K562 (cell line): ENCODE data around the gene PIK3C2A. TPM values are rescaled to one million over a fixed set of nuclear protein-coding genes. Genes with fewer than 3 reads are reported as not detected.

Experiments
- CREB1 ChIP-seq, 2 experiments: sonication (generic) in 1 of 2; formaldehyde crosslinking in 1 of 2; IDR thresholded peaks; 2 replicates each; pipeline versions ENCODE4 v1.6.1 to v1.8.0; 2012 to 2022; ENCODE audit warnings: inconsistent platforms in 1 of 2, mild to moderate bottlenecking in 1 of 2, missing genetic modification reagents in 1 of 2, moderate library complexity in 1 of 2
- GABPB1 ChIP-seq: sonication (generic); formaldehyde crosslinking; IDR thresholded peaks from 2 replicates; pipeline ENCODE4 v1.8.0; 2022; ENCODE audit warnings: mild to moderate bottlenecking, missing genetic modification reagents
- NFRKB ChIP-seq: fragments of 450-650 bp; IDR thresholded peaks from 2 replicates; pipeline ENCODE4 v1.6.1; 2016; ENCODE audit warnings: low read depth
- NFYB ChIP-seq: IDR thresholded peaks from 2 replicates; pipeline ENCODE4 v1.6.1; 2011; ENCODE audit warnings: mild to moderate bottlenecking, moderate library complexity; ENCODE audit not compliant: insufficient read length; ENCODE audit errors: extremely low read depth
- NONO ChIP-seq, 2 experiments: fragments of 200-400 bp in 1 of 2; fragments of 450-650 bp in 1 of 2; formaldehyde crosslinking in 1 of 2; IDR thresholded peaks; 2 replicates each; pipeline ENCODE4 v1.6.1; 2017; ENCODE audit warnings: low read depth in 2 of 2, mild to moderate bottlenecking in 2 of 2, moderate library complexity in 2 of 2, low read length in 1 of 2
- NR2C2 ChIP-seq, 2 experiments: fragments of 200-800 bp in 1 of 2; sonication (Bioruptor generic) in 1 of 2; sonication (generic) in 1 of 2; formaldehyde crosslinking in 1 of 2; IDR thresholded peaks; 2 replicates each; pipeline versions ENCODE4 v1.6.1 to v1.8.0; 2016 to 2022; ENCODE audit warnings: mild to moderate bottlenecking in 1 of 2, missing compliant biosample characterization in 1 of 2, missing genetic modification characterization in 1 of 2, missing genetic modification reagents in 1 of 2
- NR4A1 ChIP-seq, 2 experiments: fragments of 250-450 bp in 1 of 2; fragments of 450-650 bp in 1 of 2; sonication (Bioruptor Pico) in 1 of 2; IDR thresholded peaks; 2 replicates each; pipeline versions ENCODE4 v1.4.0 to v1.6.1; 2016 to 2020; ENCODE audit warnings: mild to moderate bottlenecking in 2 of 2, missing compliant biosample characterization in 1 of 2, missing genetic modification characterization in 1 of 2, moderate library complexity in 1 of 2
- PKNOX1 ChIP-seq: fragments of 450-650 bp; IDR thresholded peaks from 2 replicates; pipeline ENCODE4 v1.6.1; 2016
- RCOR1 ChIP-seq, 2 experiments: IDR thresholded peaks; 2 replicates each; pipeline ENCODE4 v1.6.1; 2012; ENCODE audit warnings: low read depth in 2 of 2, low read length in 2 of 2, borderline replicate concordance in 1 of 2, improper control_type of control experiment in 1 of 2
- SMARCC2 ChIP-seq: fragments of 450-650 bp; IDR thresholded peaks from 2 replicates; pipeline ENCODE4 v1.6.1; 2017; ENCODE audit warnings: antibody characterized with exemption, moderate library complexity, mild to moderate bottlenecking, low read depth
- SRF ChIP-seq, 2 experiments: fragments of 250-450, 450-650 bp in 1 of 2; sonication (Bioruptor Pico) in 1 of 2; sonication (generic) in 1 of 2; formaldehyde crosslinking; IDR thresholded peaks; 2 replicates each; pipeline versions ENCODE4 v1.5.0 to v1.5.1; 2020 to 2022; ENCODE audit warnings: mild to moderate bottlenecking in 1 of 2, missing genetic modification reagents in 1 of 2
- TAF15 ChIP-seq: fragments of 200-400 bp; formaldehyde crosslinking; IDR thresholded peaks from 2 replicates; pipeline ENCODE4 v1.6.1; 2017; ENCODE audit warnings: mild to moderate bottlenecking, low read depth, low read length, moderate library complexity
- TAF7 ChIP-seq: fragments of 450-650 bp; IDR thresholded peaks from 2 replicates; pipeline ENCODE4 v1.6.1; 2016; ENCODE audit warnings: missing genetic modification characterization, missing compliant biosample characterization
- TBP ChIP-seq: optimal IDR thresholded peaks from 2 replicates; pipeline ENCODE3; 2011; ENCODE audit warnings: low read depth, low read length, improper control_type of control experiment
- TFAP4 ChIP-seq: sonication (generic); formaldehyde crosslinking; IDR thresholded peaks from 2 replicates; pipeline ENCODE4 v1.8.0; 2022; ENCODE audit warnings: missing genetic modification reagents, mild to moderate bottlenecking, moderate library complexity, borderline replicate concordance
- TOE1 ChIP-seq, 2 experiments: fragments of 450-650 bp in 1 of 2; sonication (generic) in 1 of 2; formaldehyde crosslinking in 1 of 2; IDR thresholded peaks; 2 replicates each; pipeline versions ENCODE4 v1.7.1 to v1.8.0; 2016 to 2022; ENCODE audit warnings: borderline replicate concordance in 2 of 2, mild to moderate bottlenecking in 2 of 2, antibody characterized with exemption in 1 of 2, inconsistent platforms in 1 of 2, low read depth in 1 of 2, missing genetic modification reagents in 1 of 2, moderate library complexity in 1 of 2
- ZNF277 ChIP-seq: fragments of 250-450 bp; sonication (Bioruptor Pico); IDR thresholded peaks from 2 replicates; pipeline ENCODE4 v1.8.0; 2022; ENCODE audit warnings: inconsistent platforms, mild to moderate bottlenecking, moderate library complexity, borderline replicate concordance
- ZNF395 ChIP-seq: fragments of 200-800 bp; sonication (Bioruptor generic); IDR thresholded peaks from 2 replicates; pipeline ENCODE4 v1.6.1; 2017; ENCODE audit warnings: missing genetic modification characterization, missing compliant biosample characterization
- polyA plus RNA-seq, 8 experiments: library from polyadenylated mRNA; depleted of rRNA in 4 of 8; stranded (reverse) in 5 of 8; unstranded in 3 of 8; fragments of >200 nt; fragmentation: Nextera tagmentation in 2 of 8; fragmentation: Illumina TruSeq in 1 of 8; extraction: Ambion mirVana in 2 of 8; extraction: Trizol in 1 of 8; gene quantifications; 2 replicates each; pipeline versions ENCODE4 v1.2.1 to v1.2.3, GENCODE V29; 2011 to 2014; ENCODE audit warnings: inconsistent platforms in 1 of 8, missing spikeins in 1 of 8
- total RNA-seq, 7 experiments: library from RNA; depleted of rRNA in 6 of 7; stranded (reverse); fragments of >200 nt in 6 of 7; fragmentation: Illumina TruSeq in 2 of 7; extraction: Trizol in 2 of 7; gene quantifications; 2 replicates each; pipeline versions ENCODE4 v1.2.1 to v1.2.3, GENCODE V29; 2011 to 2021; ENCODE audit warnings: low replicate concordance in 1 of 7

The PIK3C2A gene
- total and polyA plus RNA-seq, 9 of the 15 experiments (the other 6 are each of a cell fraction or from before 2014, with no cell fraction given) = 3.1 to 25.2 (median 15.6) TPM

GRCh38 chr11:17207317-17208256 is at the start of gene PIK3C2A (continued):
- TF ChIP-seq TAF7 (no peak), NR4A1 (CRISPR knock-in tag; IDR thresholded peaks at IDR 0.05) (no peak), NR4A1 (tag; IDR thresholded peaks at IDR 0.05) (no peak), NFRKB (no peak), CREB1 (IDR thresholded peaks at IDR 0.05) (peak; percentile 80), CREB1 (CRISPR knock-in tag; IDR thresholded peaks at IDR 0.05) (peak; percentile 93), NFYB (peak; percentile 28), ZNF395 (CRISPR knock-in tag) (0 out of 2 replicates have a peak, but pooled peaks have one; percentile 59), NONO (IDR thresholded peaks at IDR 0.05; ENCODE audit: low read depth in 2 of 2, low read length in 1 of 2) (no peak), ZNF277 (CRISPR knock-in tag) (no peak), TBP (peak; percentile 68), SMARCC2 (no peak), RCOR1 (IDR thresholded peaks at IDR 0.05; ENCODE audit: borderline replicate concordance in 1 of 2, low read depth in 2 of 2, low read length in 2 of 2) (no peak), SRF (CRISPR knock-in tag; IDR thresholded peaks at IDR 0.05) (peak in 1 of 2 experiments; percentile 27; a peak in 1 of 4 replicates), TFAP4 (CRISPR knock-in tag) (peak; percentile 97), NR2C2 (CRISPR knock-in tag; IDR thresholded peaks at IDR 0.05) (no peak), NR2C2 (tag; IDR thresholded peaks at IDR 0.05) (no peak), TOE1 (IDR thresholded peaks at IDR 0.05; ENCODE audit: borderline replicate concordance) (peak; percentile 25), TOE1 (CRISPR knock-in tag; IDR thresholded peaks at IDR 0.05; ENCODE audit: borderline replicate concordance, low read depth) (no peak), TAF15 (no peak), PKNOX1 (0 out of 2 replicates have a peak, but pooled peaks have one; percentile 22), GABPB1 (CRISPR knock-in tag) (peak; percentile 98)
